Measurements from ENCODE around the gene SNAP47.

GRCh38 chr1:227697321-227697864 is 37.8 kb upstream of the SNAP47 start:
- TF ChIP-seq, protein P1, sequence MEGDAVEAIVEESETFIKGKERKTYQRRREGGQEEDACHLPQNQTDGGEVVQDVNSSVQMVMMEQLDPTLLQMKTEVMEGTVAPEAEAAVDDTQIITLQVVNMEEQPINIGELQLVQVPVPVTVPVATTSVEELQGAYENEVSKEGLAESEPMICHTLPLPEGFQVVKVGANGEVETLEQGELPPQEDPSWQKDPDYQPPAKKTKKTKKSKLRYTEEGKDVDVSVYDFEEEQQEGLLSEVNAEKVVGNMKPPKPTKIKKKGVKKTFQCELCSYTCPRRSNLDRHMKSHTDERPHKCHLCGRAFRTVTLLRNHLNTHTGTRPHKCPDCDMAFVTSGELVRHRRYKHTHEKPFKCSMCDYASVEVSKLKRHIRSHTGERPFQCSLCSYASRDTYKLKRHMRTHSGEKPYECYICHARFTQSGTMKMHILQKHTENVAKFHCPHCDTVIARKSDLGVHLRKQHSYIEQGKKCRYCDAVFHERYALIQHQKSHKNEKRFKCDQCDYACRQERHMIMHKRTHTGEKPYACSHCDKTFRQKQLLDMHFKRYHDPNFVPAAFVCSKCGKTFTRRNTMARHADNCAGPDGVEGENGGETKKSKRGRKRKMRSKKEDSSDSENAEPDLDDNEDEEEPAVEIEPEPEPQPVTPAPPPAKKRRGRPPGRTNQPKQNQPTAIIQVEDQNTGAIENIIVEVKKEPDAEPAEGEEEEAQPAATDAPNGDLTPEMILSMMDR (IDR thresholded peaks at IDR 0.05) = no peak
- no peak for TF ChIP-seq POLR2AphosphoS5 (IDR thresholded peaks at IDR 0.05)
